ENCODE measurements around the gene TGFA. TPM values are rescaled to one million over a fixed set of nuclear protein-coding genes. Genes with fewer than 3 reads are reported as not detected.

Gene TGFA
- total RNA-seq, 6 donors from 2014 or later = 4.2 to 19.6 (median 10.7) TPM

GRCh38 chr2:70519453-70519852 lies 34.2 kb downstream of the TGFA start:
- ATAC-seq (ENCODE audit: low FRiP score in 2 of 2) (no peak), DNase-seq (no peak)
- Histone ChIP-seq H3K27me3 (no peaks in the 10 kb centered on the region), H3K9me3 (no peaks in the 10 kb centered on the region), H3K27ac (no peak overlapping the region), H3K4me3 (no peak overlapping the region), H3K36me3 (no peaks in the 10 kb centered on the region), H3K4me1 (peaks cover 4 to 27% (median 22%) of the 10 kb centered on the region in 4 donors)
- TF ChIP-seq POLR2A (IDR thresholded peaks at IDR 0.05) (no peak), EP300 (IDR thresholded peaks at IDR 0.05) (no peak), POLR2AphosphoS5 (IDR thresholded peaks at IDR 0.05) (no peak)
- TF ChIP-seq, protein P1, sequence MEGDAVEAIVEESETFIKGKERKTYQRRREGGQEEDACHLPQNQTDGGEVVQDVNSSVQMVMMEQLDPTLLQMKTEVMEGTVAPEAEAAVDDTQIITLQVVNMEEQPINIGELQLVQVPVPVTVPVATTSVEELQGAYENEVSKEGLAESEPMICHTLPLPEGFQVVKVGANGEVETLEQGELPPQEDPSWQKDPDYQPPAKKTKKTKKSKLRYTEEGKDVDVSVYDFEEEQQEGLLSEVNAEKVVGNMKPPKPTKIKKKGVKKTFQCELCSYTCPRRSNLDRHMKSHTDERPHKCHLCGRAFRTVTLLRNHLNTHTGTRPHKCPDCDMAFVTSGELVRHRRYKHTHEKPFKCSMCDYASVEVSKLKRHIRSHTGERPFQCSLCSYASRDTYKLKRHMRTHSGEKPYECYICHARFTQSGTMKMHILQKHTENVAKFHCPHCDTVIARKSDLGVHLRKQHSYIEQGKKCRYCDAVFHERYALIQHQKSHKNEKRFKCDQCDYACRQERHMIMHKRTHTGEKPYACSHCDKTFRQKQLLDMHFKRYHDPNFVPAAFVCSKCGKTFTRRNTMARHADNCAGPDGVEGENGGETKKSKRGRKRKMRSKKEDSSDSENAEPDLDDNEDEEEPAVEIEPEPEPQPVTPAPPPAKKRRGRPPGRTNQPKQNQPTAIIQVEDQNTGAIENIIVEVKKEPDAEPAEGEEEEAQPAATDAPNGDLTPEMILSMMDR (IDR thresholded peaks at IDR 0.05) = no peak
- WGBS, 2 donors = 81 to 90% methylated on average over 2 of the region's 2 CpGs

DNA sequence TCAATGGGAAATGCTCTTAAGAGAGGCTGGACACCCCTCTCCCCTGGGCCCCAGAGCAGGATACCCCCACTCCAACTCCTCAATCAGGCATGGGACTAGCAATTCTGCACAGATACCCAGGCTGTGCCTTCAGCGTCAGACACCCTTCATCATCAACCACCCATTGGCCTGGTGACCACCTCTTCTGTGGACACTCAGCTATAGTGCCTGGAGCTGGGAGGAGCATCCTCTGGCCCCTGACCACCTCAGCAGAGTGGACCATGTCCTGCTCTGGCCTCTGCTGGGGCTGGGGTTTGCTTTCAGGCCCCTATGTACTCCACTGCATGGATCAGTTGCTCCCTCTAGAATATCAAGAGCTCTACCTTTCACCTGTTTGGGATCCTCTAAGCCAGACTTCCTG lies 35.1 kb downstream of the TGFA start:
- H3K27ac ChIP-seq = no peak overlapping the region
- no peak for TF ChIP-seq POLR2A (IDR thresholded peaks at IDR 0.05)
- no peak for TF ChIP-seq EP300 (IDR thresholded peaks at IDR 0.05)
- no peak for TF ChIP-seq POLR2AphosphoS5 (IDR thresholded peaks at IDR 0.05)
- TF ChIP-seq, protein P1 (IDR thresholded peaks at IDR 0.05) = no peak
- H3K9me3 ChIP-seq = no peaks in the 10 kb centered on the region
- ATAC-seq (ENCODE audit: low FRiP score in 2 of 2) = no peak
- peaks cover 0 to 18% (median 13%) of the 10 kb centered on the region in 4 donors for H3K4me1 ChIP-seq
- DNase-seq = no peak
- H3K36me3 ChIP-seq = no peaks in the 10 kb centered on the region
- no peaks in the 10 kb centered on the region for H3K27me3 ChIP-seq
- 100% methylated on average over 1 of the region's 1 CpG for WGBS, 2 donors
- no peak overlapping the region for H3K4me3 ChIP-seq

GRCh38 chr2:70517804-70518203 lies 35.8 kb downstream of the TGFA start:
- TF ChIP-seq POLR2AphosphoS5 (IDR thresholded peaks at IDR 0.05) (no peak), POLR2A (IDR thresholded peaks at IDR 0.05) (no peak), EP300 (IDR thresholded peaks at IDR 0.05) (no peak)
- TF ChIP-seq, protein P1 (IDR thresholded peaks at IDR 0.05) = no peak
- no peak overlapping the region for H3K4me3 ChIP-seq
- 65 to 69% methylated on average over 5 to 6 of the region's 7 CpGs for WGBS, 2 donors
- no peaks in the 10 kb centered on the region for H3K36me3 ChIP-seq
- DNase-seq = peak in 1 of 2 donors; percentile 31
- H3K27me3 ChIP-seq = no peaks in the 10 kb centered on the region
- no peak for ATAC-seq (ENCODE audit: low FRiP score in 2 of 2)
- no peaks in the 10 kb centered on the region for H3K9me3 ChIP-seq
- no peak overlapping the region for H3K27ac ChIP-seq
- H3K4me1 ChIP-seq = peaks cover 0 to 15% (median 11%) of the 10 kb centered on the region in 4 donors

DNA sequence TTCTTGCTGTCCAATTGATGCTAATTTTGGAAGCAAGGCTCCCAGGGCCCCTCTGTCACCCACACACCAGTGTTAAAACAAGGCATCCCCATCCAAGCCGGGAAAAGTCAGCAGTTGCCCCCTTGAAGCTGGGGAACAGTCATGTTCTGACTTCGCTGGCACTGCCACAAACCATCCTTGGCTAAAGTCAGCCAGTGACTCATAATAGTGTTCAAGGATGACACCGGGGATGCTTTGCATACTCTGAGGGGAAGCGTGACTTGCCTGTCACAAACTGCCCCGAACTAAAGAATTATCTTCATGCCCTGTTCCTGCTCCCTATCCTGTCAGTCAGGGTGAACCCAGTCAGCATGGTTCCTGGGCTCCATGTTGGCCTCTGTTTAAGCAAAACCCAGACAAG lies 37.0 kb downstream of the TGFA start:
- H3K27me3 ChIP-seq = no peaks in the 10 kb centered on the region
- peak overlapping the region in 3 of 4 donors; percentile 3 to 63 (median 62) for H3K27ac ChIP-seq
- TF ChIP-seq, protein P1 (IDR thresholded peaks at IDR 0.05) = no peak
- TF ChIP-seq EP300 (IDR thresholded peaks at IDR 0.05) = no peak
- no peak for TF ChIP-seq POLR2A (IDR thresholded peaks at IDR 0.05)
- TF ChIP-seq POLR2AphosphoS5 (IDR thresholded peaks at IDR 0.05) = no peak
- no peaks in the 10 kb centered on the region for H3K36me3 ChIP-seq
- peaks cover 0 to 15% (median 11%) of the 10 kb centered on the region in 4 donors for H3K4me1 ChIP-seq
- peak; percentile 28 to 48 for ATAC-seq (ENCODE audit: low FRiP score in 2 of 2)
- DNase-seq = peak in 1 of 2 donors; percentile 45
- no peaks in the 10 kb centered on the region for H3K9me3 ChIP-seq
- 57 to 67% methylated on average over 5 of the region's 5 CpGs for WGBS, 2 donors
- no peak overlapping the region for H3K4me3 ChIP-seq

DNA sequence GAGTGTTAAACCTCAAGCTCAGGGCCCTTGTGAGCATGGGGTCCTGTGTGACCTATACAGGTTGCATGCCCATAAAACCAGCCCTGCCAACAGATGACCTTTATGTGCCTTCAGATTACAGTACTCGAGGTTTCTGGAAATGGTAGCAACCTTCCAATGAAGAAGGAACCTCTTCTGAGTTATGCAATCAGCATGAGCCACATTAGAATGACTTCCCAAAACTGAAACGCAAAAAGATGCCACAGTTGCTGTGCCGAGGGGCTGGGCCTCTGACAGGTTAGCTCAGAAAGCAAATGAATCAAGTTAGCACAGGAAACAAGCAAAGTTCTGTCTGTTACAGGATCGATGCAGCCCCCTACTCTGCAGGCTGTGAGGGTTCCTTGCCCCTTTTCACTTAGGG lies 37.7 kb downstream of the TGFA start:
- Histone ChIP-seq H3K27ac (peak overlapping the region; percentile 3 to 63 (median 60)), H3K4me1 (peaks cover 0 to 15% (median 11%) of the 10 kb centered on the region in 4 donors), H3K4me3 (no peak overlapping the region), H3K9me3 (no peaks in the 10 kb centered on the region), H3K36me3 (no peaks in the 10 kb centered on the region), H3K27me3 (no peaks in the 10 kb centered on the region)
- TF ChIP-seq POLR2AphosphoS5 (IDR thresholded peaks at IDR 0.05) (peak in 1 of 2 donors; percentile 56), EP300 (IDR thresholded peaks at IDR 0.05) (peak in 1 of 4 donors; percentile 30), POLR2A (IDR thresholded peaks at IDR 0.05) (no peak)
- 23 to 36% methylated on average over 4 of the region's 4 CpGs for WGBS, 2 donors
- peak in 1 of 2 donors; percentile 42 for DNase-seq
- ATAC-seq (ENCODE audit: low FRiP score in 2 of 2) = peak in 1 of 2 donors; percentile 56

All from upper lobe of left lung (tissue), 6 donors.